T-helper 2 cell (primary cell): Measurements from ENCODE around the gene XPNPEP1.

Experiments used
- DNase-seq, 5 experiments: peaks; one replicate each; pipeline versions ENCODE4 v3.0.0 to v3.0.0-alpha.2; 2012 to 2022

Gene XPNPEP1

DNA sequence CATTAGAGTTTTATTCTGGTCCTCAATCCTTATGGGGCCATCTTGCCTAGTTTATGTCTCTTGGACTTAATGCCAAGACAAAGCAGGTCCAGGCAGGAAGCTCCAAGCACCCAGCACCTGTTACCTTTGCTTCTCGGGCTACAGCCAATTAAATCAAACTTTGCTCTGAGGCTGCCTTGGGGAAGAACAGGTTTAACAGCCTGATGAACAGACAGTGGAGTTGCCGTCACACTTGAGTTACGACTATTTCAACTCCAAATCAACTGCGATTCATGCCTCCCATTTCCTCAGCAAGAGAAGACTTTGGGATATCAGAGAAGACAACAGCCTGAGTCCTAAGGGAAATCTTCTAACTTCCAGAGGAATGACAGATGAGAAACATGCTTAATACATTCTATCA is 62.2 kb downstream of the XPNPEP1 start:
- DNase-seq, result no peak

GRCh38 chr10:109859221-109859620 is 64.1 kb downstream of the XPNPEP1 start:
- DNase-seq, result no peak

DNA sequence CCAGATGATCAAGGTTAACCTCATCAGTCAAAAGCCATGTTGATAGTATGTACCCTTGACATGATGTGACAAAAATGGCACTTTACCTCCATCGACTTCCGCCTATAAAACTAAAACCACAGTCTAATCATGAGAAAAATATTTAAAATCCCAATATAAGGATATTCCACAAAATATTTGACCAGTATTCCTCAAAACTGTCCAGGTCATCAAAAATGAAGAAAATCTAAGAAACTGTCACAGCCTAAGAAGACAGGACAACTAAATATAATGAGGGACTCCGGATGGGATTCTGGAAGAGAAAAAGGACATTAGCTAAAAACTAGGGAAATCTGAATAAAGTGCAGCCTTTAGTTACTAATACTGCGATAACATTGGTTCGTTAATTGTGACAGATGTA is 67.6 kb downstream of the XPNPEP1 start:
- DNase-seq, result no peak

DNA sequence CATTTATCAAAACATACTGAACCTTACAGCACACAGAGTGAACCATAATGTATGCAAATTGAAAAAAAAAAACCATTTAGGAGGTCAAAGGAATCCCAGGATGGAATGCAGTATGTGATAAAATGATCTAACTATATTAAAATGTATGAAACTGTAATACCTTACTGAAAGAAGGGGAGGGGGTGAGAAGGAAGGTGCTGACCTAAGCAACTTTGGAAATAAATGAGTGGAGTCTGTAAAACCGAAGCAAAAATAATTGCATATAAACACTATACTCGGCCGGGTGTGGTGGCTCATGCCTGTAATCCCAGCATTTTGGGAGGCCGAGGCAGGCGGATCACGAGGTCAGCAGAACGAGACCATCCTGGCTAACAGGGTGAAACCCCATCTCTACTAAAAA is 69.4 kb downstream of the XPNPEP1 start:
- DNase-seq, result no peak

DNA sequence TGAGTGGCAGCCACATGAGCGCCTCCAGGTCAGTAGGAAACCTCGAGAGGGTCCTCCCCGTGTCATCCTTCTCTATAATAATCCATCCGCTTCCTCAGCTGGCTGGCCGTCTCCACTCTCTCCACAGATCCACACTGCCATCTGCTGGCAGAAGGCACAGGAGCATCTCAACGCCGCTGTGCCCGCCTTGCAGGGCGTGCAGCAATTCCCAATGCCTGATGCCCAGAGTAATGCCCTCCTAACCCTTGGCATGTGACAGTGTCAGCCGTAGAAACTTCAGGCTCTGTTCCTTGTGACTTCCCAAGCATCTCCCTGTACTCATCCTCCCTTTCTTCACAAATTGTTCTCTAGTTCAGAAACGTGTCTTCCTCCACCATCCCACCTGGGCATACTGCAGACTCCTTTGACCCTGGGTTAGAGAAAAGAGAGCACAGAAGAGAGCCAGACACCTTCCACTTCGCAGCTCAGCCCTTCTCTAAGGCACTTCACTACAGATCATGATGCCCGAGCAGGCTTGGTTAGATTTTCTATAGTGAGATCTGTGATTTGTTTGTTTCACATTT is 70.8 kb downstream of the XPNPEP1 start:
- DNase-seq, result peak; percentile 9 to 68 (median 50)

DNA sequence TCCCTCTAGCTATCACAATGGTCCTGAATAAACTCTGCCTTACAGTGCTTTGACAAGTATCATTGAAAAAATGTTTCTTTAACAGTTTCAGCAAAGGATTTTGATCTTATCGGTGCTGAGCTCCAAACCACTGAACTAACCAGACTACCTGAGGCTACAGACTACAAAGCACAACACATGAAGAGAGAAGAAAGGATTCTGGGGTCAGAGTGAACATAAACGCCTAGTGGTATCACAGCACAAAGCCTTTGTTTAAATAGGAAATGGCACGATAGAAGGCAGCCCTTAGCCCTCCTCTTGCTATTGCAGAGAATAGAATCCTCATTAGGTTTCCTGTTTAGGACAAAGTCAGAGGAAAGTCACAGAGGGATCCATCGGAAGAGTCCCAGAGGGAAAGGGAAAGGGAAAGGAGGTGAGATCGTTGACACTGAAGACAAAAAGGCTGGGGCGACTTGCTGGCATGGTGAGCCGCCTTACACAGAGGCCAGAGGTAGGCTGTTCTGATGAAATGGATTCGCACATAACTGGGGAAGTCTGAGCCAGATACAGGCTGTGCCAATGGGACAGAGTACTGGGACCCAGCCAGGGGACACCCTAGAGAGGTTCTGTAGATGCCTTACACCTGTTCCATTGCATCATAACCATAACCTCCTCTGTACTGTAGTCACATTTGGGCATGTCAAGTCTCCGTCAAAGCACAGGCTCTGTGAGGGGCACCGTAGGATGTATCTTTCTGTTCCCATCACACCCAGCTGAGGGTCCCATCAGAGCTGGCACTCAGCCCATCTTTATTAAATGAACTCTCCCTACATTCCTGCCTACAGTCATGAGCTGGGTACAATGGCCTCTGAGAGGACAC is 71.5 kb downstream of the XPNPEP1 start:
- no peak for DNase-seq

- DNase-seq, result no peak
Observed at GRCh38 chr10:109846832-109847231, 76.5 kb downstream of the XPNPEP1 start.

DNA sequence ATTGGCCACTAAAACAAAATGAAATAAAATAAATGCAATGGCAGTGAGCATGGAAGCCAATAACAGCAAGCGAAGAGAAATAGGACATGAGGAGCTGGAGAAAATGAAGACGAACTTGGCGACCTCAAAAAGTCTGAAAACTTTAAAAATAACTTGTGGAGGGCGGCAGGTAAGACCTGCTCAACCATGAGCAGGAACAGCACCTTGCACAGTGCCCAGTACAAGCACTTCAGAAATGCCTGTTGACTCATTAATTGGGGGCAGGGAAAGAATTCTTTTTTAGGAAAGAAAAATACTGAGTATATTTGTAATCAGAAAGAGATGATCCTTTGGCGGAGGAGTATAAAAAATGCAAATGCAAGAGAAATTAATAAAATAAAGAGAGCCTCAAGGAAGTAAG is 78.0 kb downstream of the XPNPEP1 start:
- DNase-seq, result no peak

DNA sequence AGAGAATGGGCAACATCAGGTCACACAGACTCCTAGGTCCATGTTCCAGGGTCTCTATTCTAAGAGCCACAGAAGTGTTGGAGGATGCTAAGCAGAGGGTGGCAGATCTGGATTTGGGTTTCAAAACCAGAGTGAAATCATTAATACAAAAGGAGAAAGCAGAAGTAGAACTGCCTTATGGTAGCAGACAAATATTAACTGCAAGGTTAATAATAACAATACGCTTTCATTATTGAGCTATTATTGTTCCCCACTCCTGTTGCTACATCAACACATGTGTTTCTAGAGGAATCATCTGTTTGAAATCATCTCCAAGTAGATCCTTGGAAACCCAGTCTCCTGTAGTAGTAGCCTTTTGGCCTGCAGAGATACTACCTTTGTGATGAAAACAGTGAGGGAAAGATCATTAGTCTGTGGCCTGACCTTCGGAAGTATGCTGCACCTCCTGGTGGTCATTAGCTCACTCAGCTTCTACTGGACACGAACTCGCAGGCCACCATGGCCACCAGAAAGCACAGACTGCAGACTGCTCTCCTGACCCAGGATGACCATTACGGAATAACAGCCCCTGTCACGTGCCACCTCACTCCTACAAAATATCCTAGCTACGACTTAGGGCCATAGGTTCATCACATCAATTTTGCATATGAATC is 84.6 kb downstream of the XPNPEP1 start:
- DNase-seq, result no peak

DNA sequence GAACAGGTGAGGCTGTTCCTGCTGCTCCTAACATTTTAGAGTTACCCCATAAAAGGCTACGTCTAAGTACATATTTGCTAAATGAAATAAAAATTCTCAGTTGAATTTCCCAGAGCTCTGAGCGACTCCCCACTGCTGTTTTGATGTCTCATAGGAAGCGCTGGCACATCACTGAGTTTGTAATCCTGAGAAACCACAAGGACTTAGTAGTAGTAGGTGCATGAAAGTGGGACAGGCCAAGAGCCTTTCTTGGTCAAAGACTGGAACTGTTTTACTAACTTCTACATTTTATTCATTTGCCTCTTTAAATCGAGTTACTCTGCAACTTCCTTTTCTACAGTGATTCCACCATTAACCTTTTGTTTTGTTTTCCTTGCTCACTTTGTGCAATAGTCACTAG is 85.9 kb downstream of the XPNPEP1 start:
- no peak for DNase-seq

- no peak for DNase-seq
Observed at GRCh38 chr10:109835257-109835656, 88.1 kb downstream of the XPNPEP1 start.

DNA sequence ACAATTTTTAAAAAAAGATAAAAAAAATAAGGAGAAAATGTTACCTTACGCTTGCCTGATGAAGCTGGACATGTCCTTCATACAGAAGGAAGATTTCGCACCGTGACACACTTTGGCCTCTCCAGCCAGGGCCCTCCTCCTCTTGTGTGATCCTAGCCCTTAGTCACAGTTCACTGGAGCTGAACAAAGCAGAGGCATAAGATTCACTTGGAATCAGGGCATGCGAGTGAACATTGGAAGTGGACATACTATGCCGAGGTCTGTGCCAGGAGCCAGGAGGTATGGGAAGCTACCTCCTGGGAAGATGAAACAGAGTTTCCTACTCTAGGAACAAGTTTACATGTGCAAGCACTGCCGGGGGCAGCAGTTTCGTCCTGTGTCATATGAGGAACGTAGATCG is 91.5 kb downstream of the XPNPEP1 start:
- no peak for DNase-seq

DNA sequence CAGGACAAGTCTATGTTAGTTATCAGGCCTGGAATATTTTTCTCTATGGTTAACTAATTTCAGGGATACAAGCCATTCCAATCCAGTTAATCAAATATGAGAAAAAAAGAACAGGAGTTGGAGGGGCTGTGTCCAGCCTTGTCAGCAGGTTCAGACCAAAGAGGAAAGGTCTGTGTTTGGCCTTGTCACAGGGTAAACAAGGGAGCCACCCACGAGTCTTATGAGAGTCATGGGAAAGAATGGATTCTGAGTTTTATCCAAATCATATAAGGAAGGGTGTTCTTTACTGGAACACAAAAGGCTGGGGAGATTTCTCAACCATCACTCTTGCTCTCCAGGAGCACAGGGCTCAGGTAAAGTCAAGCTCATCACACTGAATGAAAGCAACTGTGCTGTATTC is 99.1 kb downstream of the XPNPEP1 start:
- no peak for DNase-seq

DNA sequence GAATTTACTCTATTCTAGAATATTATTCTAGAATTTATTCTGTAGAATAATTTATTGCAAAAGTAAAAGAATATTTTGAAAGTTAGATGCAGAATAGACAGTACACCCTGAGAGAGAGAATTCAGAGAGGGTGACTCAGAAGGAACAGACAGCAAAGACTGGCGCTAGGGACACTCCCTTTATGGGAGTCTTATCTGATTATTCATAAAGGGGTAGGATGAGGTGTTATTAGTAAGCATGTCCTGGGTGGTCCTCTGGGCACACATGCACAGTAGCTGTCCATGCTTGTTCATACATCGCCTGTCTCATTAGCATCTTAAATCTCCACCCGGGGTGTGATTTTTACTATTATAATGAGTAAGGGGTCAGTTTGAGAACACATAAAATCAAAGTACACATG is 100.1 kb downstream of the XPNPEP1 start:
- no peak for DNase-seq

DNA sequence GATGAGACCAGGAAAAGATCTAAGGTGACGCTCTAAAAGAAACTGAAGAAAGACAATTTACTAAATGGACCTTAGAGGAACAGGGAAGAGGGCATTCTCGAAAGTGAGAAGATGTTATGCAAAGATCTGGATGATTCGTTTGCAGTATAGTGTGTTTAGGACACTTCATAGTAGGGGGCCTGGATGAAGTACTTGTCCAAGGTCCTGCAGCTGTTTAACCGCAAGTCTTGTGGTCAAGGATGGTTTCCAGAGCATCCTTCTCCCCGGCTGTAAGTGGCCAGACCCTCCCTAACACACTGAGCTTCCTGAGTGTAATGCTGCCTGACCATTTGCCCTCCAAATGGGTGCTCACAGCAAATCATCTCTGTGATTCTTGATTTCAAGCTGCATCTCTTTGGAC is 101.6 kb downstream of the XPNPEP1 start:
- DNase-seq, result no peak

DNA sequence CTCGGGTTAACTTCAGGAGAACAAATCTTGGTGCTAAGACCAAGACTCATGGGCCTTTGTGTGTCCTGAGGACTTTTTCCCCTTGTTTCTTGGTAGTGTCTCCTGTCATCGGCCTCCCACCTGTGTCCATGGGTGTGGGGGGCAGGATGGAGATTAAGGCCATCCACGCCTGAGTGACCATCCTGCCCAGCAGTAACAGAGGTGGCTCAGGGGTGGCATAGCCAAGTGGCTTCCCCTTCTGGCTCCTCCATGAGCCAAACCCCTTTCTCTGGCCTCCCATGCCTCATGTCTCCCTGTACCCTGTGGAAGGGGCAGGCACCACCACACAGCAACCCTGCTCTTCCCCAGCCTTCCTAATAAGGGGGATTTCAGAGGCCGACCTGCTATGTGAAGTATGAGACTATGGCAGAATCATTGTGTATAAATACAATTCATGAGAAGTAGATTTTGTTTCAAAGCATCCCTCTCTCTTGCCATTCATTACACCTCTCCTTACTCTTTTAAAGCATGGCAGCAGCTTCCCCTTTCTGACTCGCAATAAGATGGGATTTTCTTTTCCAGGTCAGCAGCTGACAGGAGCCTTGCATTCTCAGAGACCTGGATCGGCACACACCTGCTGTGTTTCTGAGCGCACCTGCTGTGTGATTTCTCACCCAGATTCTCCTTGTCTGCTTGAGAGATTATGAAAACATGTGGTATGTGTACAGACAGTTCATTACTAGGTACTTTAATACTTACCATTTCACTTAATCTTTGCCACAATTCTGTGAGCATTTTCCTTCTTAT is 102.5 kb downstream of the XPNPEP1 start:
- DNase-seq, result no peak

- no peak for DNase-seq
Observed at GRCh38 chr10:109819807-109820206, 103.5 kb downstream of the XPNPEP1 start.
